Parathyroid adenoma (tissue), 2 donors: ENCODE data around the gene RSPH9.
"Not testable (repeated sequence)": the region's sequence is repeated elsewhere in the genome, so short reads cannot be mapped to it uniquely, and the experiment has no call there.

ENCODE experiments used
- H2AFZ ChIP-seq: fragments of 300-600 bp; sonication (generic); one replicate; pipeline ENCODE4 v1.7.0; 2017; ENCODE audit warnings: antibody characterized with exemption, mild to moderate bottlenecking
- H3K27ac ChIP-seq: fragments of 300-600 bp; sonication (generic); one replicate; pipeline ENCODE4 v1.7.0; 2017
- H3K27me3 ChIP-seq: fragments of 300-600 bp; sonication (generic); one replicate; pipeline ENCODE4 v1.7.0; 2017; ENCODE audit warnings: low read length; ENCODE audit not compliant: control insufficient read depth, insufficient read depth
- H3K36me3 ChIP-seq: fragments of 300-600 bp; sonication (generic); one replicate; pipeline ENCODE4 v1.7.0; 2017; ENCODE audit warnings: low read length; ENCODE audit not compliant: control insufficient read depth, insufficient read depth
- H3K4me1 ChIP-seq: fragments of 300-600 bp; sonication (generic); one replicate; pipeline ENCODE4 v1.7.0; 2017; ENCODE audit warnings: control low read depth
- H3K4me2 ChIP-seq: fragments of 300-600 bp; sonication (generic); one replicate; pipeline ENCODE4 v1.7.0; 2017; ENCODE audit warnings: low read length
- H3K4me3 ChIP-seq: fragments of 300-600 bp; sonication (generic); one replicate; pipeline ENCODE4 v1.7.0; 2017; ENCODE audit warnings: low read depth, low read length
- H3K79me2 ChIP-seq: fragments of 300-600 bp; sonication (generic); one replicate; pipeline ENCODE4 v1.7.0; 2017; ENCODE audit warnings: control low read depth
- H3K9ac ChIP-seq: fragments of 300-600 bp; sonication (generic); one replicate; pipeline ENCODE4 v1.7.0; 2017; ENCODE audit warnings: mild to moderate bottlenecking
- H3K9me3 ChIP-seq: fragments of 300-600 bp; sonication (generic); one replicate; pipeline ENCODE4 v1.7.0; 2017; ENCODE audit warnings: low read length; ENCODE audit not compliant: control insufficient read depth
- CTCF ChIP-seq: fragments of 300-600 bp; sonication (generic); IDR thresholded peaks from one replicate; pipeline ENCODE4 v1.7.0; 2017; ENCODE audit warnings: antibody characterized with exemption, mild to moderate bottlenecking
- donor health status: primary hyperparathyroidism.

RSPH9 gene

GRCh38 chr6:43630980-43631619, 13.7 kb upstream of the RSPH9 start:
- Histone ChIP-seq H3K4me2 (no peak overlapping the region), H3K27ac (peak overlapping the region; percentile 37), H3K27me3 (no peaks in the 10 kb centered on the region), H3K4me1 (peaks cover 22% of the 10 kb centered on the region), H3K36me3 (no peaks in the 10 kb centered on the region), H3K4me3 (no peak overlapping the region), H3K79me2 (peaks cover 6% of the 10 kb centered on the region), H3K9me3 (no peaks in the 10 kb centered on the region), H3K9ac (no peak overlapping the region), H2AFZ (no peak overlapping the region)
- TF ChIP-seq CTCF: no peak

GRCh38 chr6:43633002-43633401, 11.8 kb upstream of the RSPH9 start:
- H3K27me3 ChIP-seq, H3K9ac ChIP-seq, H3K4me2 ChIP-seq, H3K4me3 ChIP-seq, H2AFZ ChIP-seq, H3K9me3 ChIP-seq, H3K27ac ChIP-seq, H3K36me3 ChIP-seq: not testable (repeated sequence)
- Histone ChIP-seq H3K4me1 (peaks cover 17% of the 10 kb centered on the region), H3K79me2 (peaks cover 18% of the 10 kb centered on the region)

GRCh38 chr6:43634702-43635303, 10.0 kb upstream of the RSPH9 start:
- Histone ChIP-seq H3K4me1 (peaks cover 17% of the 10 kb centered on the region), H3K9ac (no peak overlapping the region)

GRCh38 chr6:43635387-43636307, 9.2 kb upstream of the RSPH9 start, which contains the start of gene MAD2L1BP:
Gene MAD2L1BP (plus strand): TSS chr6:43635840. CDS start chr6:43635876, 36 bp downstream.
- Histone ChIP-seq H3K27me3 (no peaks in the 10 kb centered on the region), H3K4me1 (peaks cover 14% of the 10 kb centered on the region), H3K27ac (peak within 1 kb of the TSS; percentile 87), H3K9ac (peak within 1 kb of the TSS; percentile 70), H3K79me2 (peaks cover 18% of the 10 kb centered on the region), H3K36me3 (no peaks in the 10 kb centered on the region), H3K9me3 (no peaks in the 10 kb centered on the region), H3K4me2 (peak within 1 kb of the TSS; percentile 71), H3K4me3 (peak within 1 kb of the TSS; percentile 87), H2AFZ (peak within 1 kb of the TSS; percentile 90)
- TF ChIP-seq CTCF: no peak

More at GRCh38 chr6:43634702-43635303, 10.0 kb upstream of the RSPH9 start:
- no peak for TF ChIP-seq CTCF
- no peaks in the 10 kb centered on the region for H3K27me3 ChIP-seq
- no peak overlapping the region for H3K4me3 ChIP-seq
- H3K36me3 ChIP-seq: no peaks in the 10 kb centered on the region
- H3K79me2 ChIP-seq: peaks cover 18% of the 10 kb centered on the region
- peak overlapping the region; percentile 71 for H3K4me2 ChIP-seq
- H2AFZ ChIP-seq: peak overlapping the region; percentile 90
- H3K9me3 ChIP-seq: no peaks in the 10 kb centered on the region
- H3K27ac ChIP-seq: peak overlapping the region; percentile 87

GRCh38 chr6:43636308-43636659, 8.6 kb upstream of the RSPH9 start:
- no peak for TF ChIP-seq CTCF
- H3K4me2 ChIP-seq: peak overlapping the region; percentile 71
- H3K27me3 ChIP-seq: no peaks in the 10 kb centered on the region
- H3K4me1 ChIP-seq: peaks cover 14% of the 10 kb centered on the region
- H3K9ac ChIP-seq: no peak overlapping the region
- H3K79me2 ChIP-seq: peaks cover 18% of the 10 kb centered on the region
- H3K9me3 ChIP-seq: no peaks in the 10 kb centered on the region
- peak overlapping the region; percentile 90 for H2AFZ ChIP-seq
- no peaks in the 10 kb centered on the region for H3K36me3 ChIP-seq
- peak overlapping the region; percentile 87 for H3K27ac ChIP-seq
- peak overlapping the region; percentile 87 for H3K4me3 ChIP-seq
